HG03342 (cell line): ENCODE results near the gene IDH3B.

Source experiments
- ATAC-seq: cut with Tn5 transposase; IDR thresholded peaks from one replicate; pipeline ENCODE4 v1.9.1; 2021; ENCODE audit warnings: mild to moderate bottlenecking, moderate library complexity; ENCODE audit not compliant: unreplicated experiment

Gene IDH3B

GRCh38 chr20:2658414-2659354 lies 5.3 kb downstream of the IDH3B start:
- ATAC-seq: no peak

GRCh38 chr20:2657674-2658073 lies 6.3 kb downstream of the IDH3B start:
- no peak for ATAC-seq

DNA sequence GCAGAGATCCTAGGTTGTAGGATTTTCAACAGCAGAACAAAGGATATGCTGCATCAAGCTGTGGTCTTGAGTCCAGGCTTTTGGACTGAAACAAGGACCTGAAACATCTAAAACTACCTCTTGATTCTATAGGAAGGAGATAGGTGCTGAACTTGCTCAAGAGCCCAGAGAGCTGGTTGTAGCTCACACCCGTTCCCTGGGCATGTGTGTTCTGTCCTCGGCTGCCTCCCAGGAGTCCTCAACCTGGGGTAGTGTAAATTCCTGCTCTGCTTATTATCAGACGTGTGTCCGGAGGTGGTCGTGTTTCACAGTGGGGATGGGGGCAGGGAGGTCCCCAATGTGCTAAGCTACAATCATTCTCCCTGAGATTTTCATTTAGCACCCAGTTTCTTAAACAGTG lies 6.8 kb downstream of the IDH3B start:
- ATAC-seq: no peak

DNA sequence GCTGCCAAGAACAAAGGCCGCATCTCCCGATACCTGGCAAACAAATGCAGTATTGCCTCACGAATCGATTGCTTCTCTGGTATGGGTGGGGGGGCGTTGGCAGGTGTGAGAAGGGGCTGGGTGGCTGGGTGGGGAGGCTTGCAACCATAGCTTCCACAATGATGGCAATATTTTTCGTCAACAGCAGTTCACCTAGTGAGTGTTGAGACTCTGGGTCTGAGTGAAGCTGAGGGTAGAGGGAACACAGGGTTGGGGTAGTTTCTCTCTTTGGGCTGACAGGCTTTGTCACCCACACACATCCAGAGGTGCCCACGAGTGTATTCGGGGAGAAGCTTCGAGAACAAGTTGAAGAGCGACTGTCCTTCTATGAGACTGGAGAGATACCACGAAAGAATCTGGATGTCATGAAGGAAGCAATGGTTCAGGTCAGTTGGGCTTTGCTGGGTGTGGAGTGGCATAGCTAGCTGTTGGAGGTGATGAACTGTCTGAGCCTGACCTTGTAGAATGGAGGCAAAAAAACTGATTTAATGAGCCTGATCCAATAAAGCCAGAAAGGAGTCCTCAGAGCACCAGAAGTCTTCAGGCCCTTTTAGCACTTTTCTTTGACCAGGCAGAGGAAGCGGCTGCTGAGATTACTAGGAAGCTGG lies 7.4 kb downstream of the IDH3B start:
- no peak for ATAC-seq

DNA sequence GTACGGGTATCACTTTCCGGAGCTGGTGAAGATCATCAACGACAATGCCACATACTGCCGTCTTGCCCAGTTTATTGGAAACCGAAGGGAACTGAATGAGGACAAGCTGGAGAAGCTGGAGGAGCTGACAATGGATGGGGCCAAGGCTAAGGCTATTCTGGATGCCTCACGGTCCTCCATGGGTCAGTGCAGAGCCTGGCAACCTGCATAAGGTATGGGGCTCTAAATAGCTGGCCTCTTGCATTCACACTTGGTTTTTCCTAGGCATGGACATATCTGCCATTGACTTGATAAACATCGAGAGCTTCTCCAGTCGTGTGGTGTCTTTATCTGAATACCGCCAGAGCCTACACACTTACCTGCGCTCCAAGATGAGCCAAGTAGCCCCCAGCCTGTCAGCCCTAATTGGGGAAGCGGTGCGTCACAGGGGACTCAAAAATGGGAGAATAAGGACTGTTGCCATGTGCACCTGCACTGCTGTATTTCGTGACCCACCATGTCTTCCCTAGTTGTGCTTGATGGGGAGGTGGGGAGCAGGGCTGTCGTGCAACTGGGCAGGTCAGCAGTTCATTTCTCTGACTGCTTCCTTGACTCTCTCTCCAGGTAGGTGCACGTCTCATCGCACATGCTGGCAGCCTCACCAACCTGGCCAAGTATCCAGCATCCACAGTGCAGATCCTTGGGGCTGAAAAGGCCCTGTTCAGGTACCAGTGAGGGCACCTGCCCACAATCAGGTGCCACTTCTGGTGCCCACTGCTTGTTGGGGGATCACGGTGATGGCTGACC lies 8.5 kb downstream of the IDH3B start:
- ATAC-seq: no peak

GRCh38 chr20:2654831-2655230 lies 9.2 kb downstream of the IDH3B start:
- no peak for ATAC-seq

- ATAC-seq: no peak
These were observed 9.6 kb downstream of the IDH3B start for GRCh38 chr20:2654384-2654822.

- ATAC-seq: no peak
These were observed 10.2 kb downstream of the IDH3B start for GRCh38 chr20:2653556-2654383.

DNA sequence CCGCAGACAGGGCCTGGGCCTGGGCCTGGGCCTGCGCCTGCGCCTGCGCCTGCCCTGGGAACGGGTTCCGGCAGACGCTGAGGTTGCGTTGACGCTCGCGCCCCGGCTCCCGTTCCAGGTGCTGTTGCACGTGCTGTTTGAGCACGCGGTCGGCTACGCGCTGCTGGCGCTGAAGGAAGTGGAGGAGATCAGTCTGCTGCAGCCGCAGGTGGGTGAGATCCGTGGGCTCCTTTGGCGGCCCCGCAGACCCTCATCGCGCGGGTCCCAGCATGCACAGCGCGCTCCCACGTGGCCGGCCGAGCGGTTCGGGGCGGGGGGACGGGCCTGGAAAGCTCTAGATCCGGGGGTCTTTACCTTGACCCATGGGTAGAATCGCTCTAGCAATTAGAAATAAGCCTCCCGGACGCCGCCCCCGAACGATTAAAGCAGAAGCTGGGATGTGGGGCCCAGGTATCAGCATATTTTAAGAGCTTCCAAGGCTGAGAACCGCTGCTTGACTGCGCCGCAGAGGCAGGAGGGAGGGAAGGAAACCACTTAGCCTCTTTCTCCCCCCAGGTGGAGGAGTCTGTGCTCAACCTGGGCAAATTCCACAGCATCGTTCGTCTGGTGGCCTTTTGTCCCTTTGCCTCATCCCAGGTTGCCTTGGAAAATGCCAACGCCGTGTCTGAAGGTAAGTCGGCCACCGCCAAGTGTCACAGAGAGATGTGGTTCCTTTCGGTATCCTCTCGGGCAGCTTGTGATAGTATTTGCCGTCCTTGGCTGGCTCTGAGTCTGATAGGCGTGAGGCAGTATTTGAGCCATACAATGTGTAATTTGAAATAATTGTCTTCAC lies 11.1 kb downstream of the IDH3B start:
- peak; percentile 34 for ATAC-seq

DNA sequence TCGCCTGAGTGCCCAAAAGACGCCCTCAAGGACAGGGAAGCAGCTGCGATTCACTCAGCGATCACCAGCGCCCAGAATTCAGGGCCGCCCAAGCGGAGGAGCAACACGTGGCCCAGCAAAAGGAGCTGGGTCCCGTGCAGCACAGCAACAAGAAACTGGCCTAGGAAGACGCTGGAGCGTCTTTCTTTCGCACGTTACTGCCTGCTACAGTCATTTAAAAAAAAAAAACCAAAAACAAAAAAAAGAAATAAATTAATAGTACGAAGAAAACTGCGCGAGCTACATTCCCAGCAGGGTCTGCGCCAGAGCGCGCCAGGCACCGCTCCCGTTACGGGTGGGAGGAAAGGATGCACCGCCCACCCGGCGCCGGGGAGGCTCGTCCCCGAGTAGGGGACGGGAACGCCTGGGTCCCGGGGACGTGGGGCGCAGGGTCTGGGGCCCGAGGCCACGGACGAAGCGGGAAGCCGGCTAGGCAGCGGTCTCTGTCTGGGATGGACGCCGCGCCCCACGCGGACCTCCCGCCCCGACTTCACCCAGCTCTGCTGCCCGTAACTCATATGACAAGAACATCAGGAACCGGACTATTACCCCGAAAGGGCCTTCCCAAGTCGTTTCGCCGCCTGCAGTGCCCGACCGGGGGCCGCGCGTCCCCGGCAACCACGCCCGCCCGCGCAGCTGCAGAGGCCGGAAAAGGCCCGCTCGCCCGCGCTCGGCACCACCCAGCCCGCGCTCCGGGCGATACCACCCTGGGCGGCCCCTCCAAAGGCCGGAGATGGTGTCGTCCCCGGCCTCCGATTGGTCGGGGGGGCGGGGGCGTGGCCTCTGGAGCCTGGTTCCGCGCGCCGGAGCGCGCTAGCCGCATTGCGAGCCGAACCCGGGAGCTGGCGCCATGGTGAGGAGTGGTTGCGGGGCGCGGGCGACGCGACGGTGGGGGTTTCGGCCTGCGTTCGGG lies 12.0 kb downstream of the IDH3B start, which contains the start of gene NOP56:
Gene NOP56 (plus strand): TSS at position 861 of the 952 bp plus-strand sequence. CDS start 29 bp downstream, at position 890.
- ATAC-seq: peak; percentile 76

DNA sequence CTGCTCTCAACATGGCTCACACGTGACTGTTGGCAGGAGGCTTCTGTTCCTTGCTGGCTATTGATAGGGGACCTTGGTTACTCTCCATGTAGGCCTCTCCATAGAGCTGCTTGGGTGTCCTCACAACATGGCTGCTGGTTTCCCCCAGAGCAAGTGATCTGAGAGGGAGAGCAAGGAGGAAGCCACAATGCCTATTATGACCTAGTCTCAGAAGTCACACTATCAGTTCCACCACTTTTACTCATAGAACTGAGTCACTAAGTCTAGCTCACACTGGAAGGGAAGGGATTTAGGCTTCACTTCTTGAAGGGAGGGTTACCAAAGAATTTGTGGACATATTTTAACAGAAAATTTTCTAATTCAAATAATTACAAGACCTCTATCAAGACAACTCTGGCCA lies 20.3 kb downstream of the IDH3B start:
- no peak for ATAC-seq

- ATAC-seq: no peak
These were observed 23.1 kb downstream of the IDH3B start for GRCh38 chr20:2640899-2641298.

DNA sequence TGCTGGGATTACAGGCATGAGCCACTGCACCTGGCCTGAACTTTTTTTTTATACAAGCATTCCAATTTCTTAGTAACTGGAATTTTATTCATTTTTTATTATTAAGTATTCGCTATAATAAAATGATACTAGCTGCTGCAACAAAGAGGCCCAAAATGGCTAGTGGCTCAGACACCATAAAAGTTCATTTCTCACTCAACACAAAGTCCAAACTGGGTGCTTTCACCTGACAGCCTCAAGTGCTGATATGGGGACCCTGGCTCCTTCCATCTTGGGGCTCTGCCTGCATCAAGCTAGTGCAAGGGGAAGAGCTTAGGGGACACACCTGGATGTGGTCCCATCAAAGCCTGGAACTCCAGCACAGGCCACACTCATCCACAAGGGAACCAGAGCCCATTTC lies 23.8 kb downstream of the IDH3B start:
- ATAC-seq: no peak

DNA sequence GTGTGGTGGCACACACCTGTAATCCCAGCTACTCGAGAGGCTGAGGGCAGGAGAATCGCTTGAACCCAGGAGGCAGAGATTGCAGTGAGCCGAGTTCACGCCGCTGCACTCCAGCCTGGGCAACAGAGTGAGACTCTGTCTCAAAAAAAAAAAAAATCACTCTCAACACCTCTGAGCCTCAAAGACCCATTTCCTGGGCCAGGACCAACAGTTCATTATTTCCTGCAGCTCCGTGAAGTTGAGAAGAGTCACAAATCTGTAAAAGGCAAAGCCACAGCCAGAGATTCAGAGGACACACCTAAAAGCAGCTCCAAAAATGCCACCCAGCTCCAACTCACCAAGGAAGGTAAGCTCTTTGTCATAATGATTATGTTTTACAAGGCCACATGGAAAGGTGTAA lies 26.8 kb downstream of the IDH3B start:
- ATAC-seq: no peak

GRCh38 chr20:2633381-2633780 lies 30.6 kb downstream of the IDH3B start:
- no peak for ATAC-seq

- no peak for ATAC-seq
These were observed 32.8 kb downstream of the IDH3B start for GRCh38 chr20:2631228-2631627.

- ATAC-seq: no peak
These were observed 37.0 kb downstream of the IDH3B start for GRCh38 chr20:2626853-2627541.

GRCh38 chr20:2625062-2625461 lies 39.0 kb downstream of the IDH3B start:
- ATAC-seq: no peak
